ENCODE data around the gene CELF6.

CELF6 gene

GRCh38 chr15:72271221-72271620, 48.7 kb downstream of the CELF6 start:
- DNase-seq = no peak

GRCh38 chr15:72269739-72270138, 50.2 kb downstream of the CELF6 start:
- DNase-seq = no peak

GRCh38 chr15:72265031-72265430, 54.9 kb downstream of the CELF6 start:
- DNase-seq = no peak

- no peak for DNase-seq
Measured at GRCh38 chr15:72252663-72253299, 67.2 kb downstream of the CELF6 start.

- no peak for DNase-seq
Measured at GRCh38 chr15:72249142-72249810, 70.7 kb downstream of the CELF6 start.

GRCh38 chr15:72248514-72248913, 71.4 kb downstream of the CELF6 start:
- DNase-seq = no peak

GRCh38 chr15:72242775-72243370, 77.1 kb downstream of the CELF6 start:
- DNase-seq = no peak

GRCh38 chr15:72239652-72240051, 80.3 kb downstream of the CELF6 start:
- no peak for DNase-seq

- no peak for DNase-seq
Measured at GRCh38 chr15:72238586-72238985, 81.4 kb downstream of the CELF6 start.

GRCh38 chr15:72237853-72238224, 82.1 kb downstream of the CELF6 start:
- no peak for DNase-seq

- no peak for DNase-seq
Measured at GRCh38 chr15:72237029-72237852, 82.7 kb downstream of the CELF6 start.

- no peak for DNase-seq
Measured at GRCh38 chr15:72236381-72237003, 83.5 kb downstream of the CELF6 start.

- DNase-seq = no peak
Measured at GRCh38 chr15:72235298-72235697, 84.7 kb downstream of the CELF6 start.
